GM12878 (cell line): Measurements from ENCODE around the gene IFI6. TPM values are rescaled to one million over a fixed set of nuclear protein-coding genes. Genes with fewer than 3 reads are reported as not detected.

Experiments
- ATAC-seq: fragments of 200-7000 bp; cut with Tn5 transposase; 3 replicates; pipeline ENCODE4 v1.9.1; 2020; ENCODE audit warnings: mild to moderate bottlenecking, moderate library complexity
- BruUV-seq: library from RNA; stranded (reverse); fragments of 400-500 nt; replicated peaks from 2 replicates; lab custom pipeline; 2021; lab: Mats Ljungman, UMichigan
- CTCF ChIA-PET: fragments of 300-600 bp; sonication (Branson Sonifier 250); formaldehyde crosslinking; extraction: SDS; loops from one replicate; lab custom pipeline; 2021; ENCODE audit warnings: inconsistent platforms; lab: Yijun Ruan, JAX
- POLR2A ChIA-PET: fragments of 350-600 bp; formaldehyde crosslinking; extraction: SDS; loops from one replicate; lab custom pipeline; 2021; ENCODE audit warnings: inconsistent platforms; lab: Charles Lee
- RAD21 ChIA-PET: fragments of 300-600 bp; sonication (Branson Sonifier 250); formaldehyde crosslinking; loops from one replicate; lab custom pipeline; 2023; ENCODE audit warnings: antibody characterized with exemption; ENCODE audit not compliant: unreplicated experiment; lab: Charles Lee
- SMC1A ChIA-PET: fragments of 300-600 bp; sonication (Branson Sonifier 250); formaldehyde crosslinking; loops from one replicate; lab custom pipeline; 2023; ENCODE audit not compliant: unreplicated experiment, uncharacterized antibody; lab: Charles Lee
- DNase-seq: peaks from one replicate; pipeline ENCODE4 v3.0.0-alpha.2; 2011; ENCODE audit warnings: low read depth, low spot score
- FAIRE-seq: peaks from 3 replicates; lab custom pipeline; 2011; peaks lifted over from hg19 to GRCh38; lab: Jason Lieb, UNC
- H2AFZ ChIP-seq: 2 replicates; pipeline ENCODE4 v1.6.0; 2011; ENCODE audit warnings: low read depth, low read length, control low read depth; ENCODE audit not compliant: control insufficient read depth
- H3K27ac ChIP-seq: 2 replicates; pipeline ENCODE4 v1.5.1; 2011; ENCODE audit warnings: control low read depth; ENCODE audit not compliant: control insufficient read depth, insufficient read depth
- H3K27me3 ChIP-seq, 2 experiments: replicated peaks in 1 of 2; 2 replicates each; pipeline versions ENCODE4 v1.6.0 to v1.6.1; 2011; ENCODE audit warnings: low read length in 1 of 2; ENCODE audit not compliant: control insufficient read depth in 2 of 2, insufficient read depth in 2 of 2
- H3K36me3 ChIP-seq, 2 experiments: 2 replicates each; pipeline ENCODE4 v1.5.1; 2011; ENCODE audit warnings: low read length in 1 of 2; ENCODE audit not compliant: control insufficient read depth in 2 of 2, insufficient read depth in 2 of 2
- H3K4me1 ChIP-seq: 2 replicates; pipeline ENCODE4 v1.6.1; 2011; ENCODE audit warnings: mild to moderate bottlenecking, low read length, moderate library complexity, mixed read lengths; ENCODE audit not compliant: control insufficient read depth, insufficient read depth
- H3K4me2 ChIP-seq: 2 replicates; pipeline ENCODE4 v1.6.0; 2011; ENCODE audit warnings: control low read depth; ENCODE audit not compliant: control insufficient read depth, insufficient read depth
- H3K4me3 ChIP-seq: fragments of 200-600 bp; sonication (generic); 2 replicates; pipeline ENCODE4 v1.5.1; 2016
- H3K79me2 ChIP-seq: 2 replicates; pipeline ENCODE4 v1.6.0; 2011; ENCODE audit warnings: low read length; ENCODE audit not compliant: control insufficient read depth, insufficient read depth
- H3K9ac ChIP-seq: 2 replicates; pipeline ENCODE4 v1.8.0; 2011; ENCODE audit warnings: low read length, control low read depth, mixed read lengths; ENCODE audit not compliant: control insufficient read depth, insufficient read depth
- H3K9me3 ChIP-seq: replicated peaks from 3 replicates; pipeline ENCODE4 v1.5.1; 2011; ENCODE audit warnings: mild to moderate bottlenecking, low read length; ENCODE audit not compliant: control insufficient read depth, insufficient read depth
- H4K20me1 ChIP-seq: 2 replicates; pipeline ENCODE4 v1.6.0; 2011; ENCODE audit not compliant: control insufficient read depth, insufficient read depth
- EED ChIP-seq: sonication (generic); IDR thresholded peaks from 2 replicates; pipeline ENCODE4 v1.6.1; 2016; ENCODE audit warnings: antibody characterized with exemption, low read depth
- ETV6 ChIP-seq, 2 experiments: fragments of 450-650 bp in 1 of 2; IDR thresholded peaks in 1 of 2; conservative IDR thresholded peaks in 1 of 2; 2 replicates each; pipeline ENCODE4 v1.6.1; 2014; ENCODE audit warnings: antibody characterized with exemption in 1 of 2, borderline replicate concordance in 1 of 2, low read depth in 1 of 2, mild to moderate bottlenecking in 1 of 2, moderate library complexity in 1 of 2
- KLF5 ChIP-seq: fragments of 450-650 bp; IDR thresholded peaks from 2 replicates; pipeline ENCODE4 v1.6.1; 2014; ENCODE audit warnings: mild to moderate bottlenecking; ENCODE audit not compliant: partially characterized antibody
- MXI1 ChIP-seq: fragments of 150-350 bp; IDR thresholded peaks from 2 replicates; pipeline ENCODE4 v1.6.1; 2011; ENCODE audit warnings: low read depth, mild to moderate bottlenecking, inconsistent platforms, low read length, improper control_type of control experiment
- NRF1 ChIP-seq: conservative IDR thresholded peaks from 2 replicates; pipeline ENCODE4 v1.6.1; 2011; ENCODE audit warnings: mild to moderate bottlenecking, low read depth, low read length, improper control_type of control experiment
- PML ChIP-seq: IDR thresholded peaks from 2 replicates; pipeline ENCODE4 v1.6.1; 2012; ENCODE audit warnings: low read length, inconsistent platforms
- RBBP5 ChIP-seq: fragments of 200-600 bp; sonication (generic); conservative IDR thresholded peaks from 2 replicates; pipeline ENCODE4 v1.6.1; 2016
- SP1 ChIP-seq: IDR thresholded peaks from one replicate; pipeline ENCODE4 v1.6.1; 2011; ENCODE audit warnings: low read depth, low read length
- SUPT20H ChIP-seq: IDR thresholded peaks from 2 replicates; pipeline ENCODE4 v1.6.1; 2011; ENCODE audit warnings: low read depth, mild to moderate bottlenecking, low read length, moderate library complexity, borderline replicate concordance; ENCODE audit not compliant: control insufficient read depth
- TAF1 ChIP-seq: IDR thresholded peaks from 2 replicates; pipeline ENCODE4 v1.6.1; 2011; ENCODE audit warnings: mild to moderate bottlenecking, low read depth, low read length, borderline replicate concordance
- ZNF384 ChIP-seq: IDR thresholded peaks from 2 replicates; pipeline ENCODE4 v1.6.1; 2012; ENCODE audit warnings: low read depth, mild to moderate bottlenecking, low read length, improper control_type of control experiment, borderline replicate concordance
- ZSCAN29 ChIP-seq: fragments of 450-650 bp; IDR thresholded peaks from 2 replicates; pipeline ENCODE4 v1.6.1; 2017; ENCODE audit warnings: mild to moderate bottlenecking, moderate library complexity
- WGBS: methylation state at CpG from one replicate; pipeline ENCODE4 v1.1.6; 2016; ENCODE audit warnings: low lambda C conversion rate; ENCODE audit not compliant: insufficient replicate concordance, insufficient coverage; ENCODE audit errors: missing lambda C conversion rate; 5-methylcytosine and 5-hydroxymethylcytosine counted together
- in situ Hi-C: fragments of 300-500 bp; cut with MboI; formaldehyde crosslinking; loops from 9 replicates; pipeline ENCODE4 v1.14.3; 2018; ENCODE audit warnings: mixed read lengths
- intact Hi-C: fragments of 100-400 bp; cut with micrococcal nuclease; formaldehyde crosslinking; loops from one replicate; pipeline ENCODE4 v1.14.2; 2022; ENCODE audit not compliant: unreplicated experiment
- polyA plus RNA-seq, 11 experiments: library from polyadenylated mRNA; depleted of rRNA in 4 of 11; unstranded in 6 of 11; stranded (reverse) in 5 of 11; fragments of >200 nt; fragmentation: Nextera tagmentation in 4 of 11; fragmentation: Illumina TruSeq in 1 of 11; extraction: Ambion mirVana in 4 of 11; extraction: Trizol in 1 of 11; gene quantifications; 1 replicate in 1 of 11; 2 replicates in 10 of 11; pipeline versions ENCODE4 v1.2.1 to v1.2.3, GENCODE V29; 2011 to 2016; ENCODE audit warnings: inconsistent platforms in 2 of 11, missing spikeins in 2 of 11, low read depth in 1 of 11
- total RNA-seq, 4 experiments: library from RNA; depleted of rRNA in 3 of 4; stranded (reverse); fragments of >200 nt in 3 of 4; fragmentation: Illumina TruSeq in 1 of 4; extraction: Trizol in 1 of 4; gene quantifications; 2 replicates each; pipeline versions ENCODE4 v1.2.1 to v1.2.3, GENCODE V29; 2013 to 2021
- TF ChIP-seq, protein P1 (sequence below): fragments of 450-650 bp; IDR thresholded peaks from 2 replicates; pipeline ENCODE4 v1.6.1; 2016; ENCODE audit warnings: mild to moderate bottlenecking
- TF ChIP-seq, protein P2 (sequence below): fragments of 450-650 bp; IDR thresholded peaks from 2 replicates; pipeline ENCODE4 v1.6.1; 2017; ENCODE audit warnings: mild to moderate bottlenecking, low read depth, inconsistent platforms; ENCODE audit not compliant: poor library complexity, severe bottlenecking
- TF ChIP-seq, protein P3 (sequence below): fragments of 450-650 bp; IDR thresholded peaks from 2 replicates; pipeline ENCODE4 v1.6.1; 2017; ENCODE audit warnings: borderline replicate concordance
- TF ChIP-seq, protein P4 (sequence below), 3 experiments: IDR thresholded peaks in 2 of 3; conservative IDR thresholded peaks in 1 of 3; 2 replicates each; pipeline ENCODE4 v1.5.1; 2011; ENCODE audit warnings: low read depth in 3 of 3, low read length in 3 of 3, mild to moderate bottlenecking in 3 of 3, control low read depth in 2 of 3, moderate library complexity in 2 of 3, inconsistent platforms in 1 of 3, mixed read lengths in 1 of 3; ENCODE audit not compliant: control insufficient read depth in 2 of 3, insufficient read depth in 1 of 3; ENCODE audit errors: extremely low read depth in 1 of 3

The IFI6 gene
- total and polyA plus RNA-seq, 10 of the 15 experiments (the other 5 are each of a cell fraction or from before 2014, with no cell fraction given), result 5.6 to 123 (median 69.0) TPM

DNA sequence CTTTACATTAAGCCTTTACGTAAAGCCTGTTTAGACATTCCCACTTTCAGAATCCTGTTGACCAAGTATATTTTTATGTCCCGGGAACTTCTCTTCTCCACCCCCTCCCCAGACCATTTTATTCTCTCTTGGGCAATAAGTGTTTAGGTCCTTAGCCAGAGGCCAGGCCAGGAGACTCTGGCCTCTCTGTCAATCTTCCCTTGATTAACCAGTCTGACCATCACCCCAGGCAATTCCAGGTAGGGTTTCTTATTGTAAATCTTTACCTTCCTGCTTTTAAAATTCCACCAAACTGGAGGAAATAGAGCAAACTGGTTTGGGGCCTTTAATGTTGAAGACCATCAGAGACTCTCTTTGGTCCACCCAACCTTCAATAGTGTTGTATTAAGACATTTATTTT is 12.2 kb upstream of the IFI6 start:
- FAIRE-seq (no peak), DNase-seq (no peak), ATAC-seq (no peak)
- Histone ChIP-seq H3K9me3 (peaks cover 6% of the 10 kb centered on the region; the same call in 2 of the 3 replicates), H4K20me1 (no peaks in the 10 kb centered on the region), H3K36me3 (no peaks in the 10 kb centered on the region), H2AFZ (no peak overlapping the region), H3K4me2 (no peak overlapping the region), H3K27me3 (no peaks in the 10 kb centered on the region), H3K79me2 (no peaks in the 10 kb centered on the region), H3K4me1 (peaks cover 2% of the 10 kb centered on the region; the same call in 1 of the 2 replicates), H3K9ac (no peak overlapping the region), H3K4me3 (no peak overlapping the region), H3K27ac (no peak overlapping the region)
- in situ Hi-C loops (no loop called here), intact Hi-C loops (no loop called here)
- ChIA-PET CTCF (no interaction called here), SMC1A (interaction anchor here (1.5 kb wide), 1 partner anchor 75 kb away, joined by 4 read pairs; no protein-coding TSS in a partner anchor), POLR2A (interaction anchor here (0.7 kb wide), 2 partner anchors 529 to 1626 kb away, joined by 4 to 5 read pairs; partner anchors contain the start of gene SLC9A1), RAD21 (no interaction called here)
- BruUV-seq, result no TSS peak
- WGBS, result 65% methylated on average over 2 of the region's 2 CpGs
- TF ChIP-seq, protein P1, sequence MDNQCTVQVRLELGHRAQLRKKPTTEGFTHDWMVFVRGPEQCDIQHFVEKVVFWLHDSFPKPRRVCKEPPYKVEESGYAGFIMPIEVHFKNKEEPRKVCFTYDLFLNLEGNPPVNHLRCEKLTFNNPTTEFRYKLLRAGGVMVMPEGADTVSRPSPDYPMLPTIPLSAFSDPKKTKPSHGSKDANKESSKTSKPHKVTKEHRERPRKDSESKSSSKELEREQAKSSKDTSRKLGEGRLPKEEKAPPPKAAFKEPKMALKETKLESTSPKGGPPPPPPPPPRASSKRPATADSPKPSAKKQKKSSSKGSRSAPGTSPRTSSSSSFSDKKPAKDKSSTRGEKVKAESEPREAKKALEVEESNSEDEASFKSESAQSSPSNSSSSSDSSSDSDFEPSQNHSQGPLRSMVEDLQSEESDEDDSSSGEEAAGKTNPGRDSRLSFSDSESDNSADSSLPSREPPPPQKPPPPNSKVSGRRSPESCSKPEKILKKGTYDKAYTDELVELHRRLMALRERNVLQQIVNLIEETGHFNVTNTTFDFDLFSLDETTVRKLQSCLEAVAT, result no peak
- TF ChIP-seq PML, result no peak
- TF ChIP-seq TAF1, result no peak
- no peak for TF ChIP-seq MXI1
- no peak for TF ChIP-seq SUPT20H
- TF ChIP-seq SP1, result no peak
- no peak for TF ChIP-seq ZSCAN29
- no peak for TF ChIP-seq ETV6 (conservative IDR thresholded peaks at IDR 0.05 in 1 of 2, IDR thresholded peaks at IDR 0.05 in 1 of 2; ENCODE audit: borderline replicate concordance in 1 of 2, low read depth in 1 of 2)
- TF ChIP-seq, protein P2, sequence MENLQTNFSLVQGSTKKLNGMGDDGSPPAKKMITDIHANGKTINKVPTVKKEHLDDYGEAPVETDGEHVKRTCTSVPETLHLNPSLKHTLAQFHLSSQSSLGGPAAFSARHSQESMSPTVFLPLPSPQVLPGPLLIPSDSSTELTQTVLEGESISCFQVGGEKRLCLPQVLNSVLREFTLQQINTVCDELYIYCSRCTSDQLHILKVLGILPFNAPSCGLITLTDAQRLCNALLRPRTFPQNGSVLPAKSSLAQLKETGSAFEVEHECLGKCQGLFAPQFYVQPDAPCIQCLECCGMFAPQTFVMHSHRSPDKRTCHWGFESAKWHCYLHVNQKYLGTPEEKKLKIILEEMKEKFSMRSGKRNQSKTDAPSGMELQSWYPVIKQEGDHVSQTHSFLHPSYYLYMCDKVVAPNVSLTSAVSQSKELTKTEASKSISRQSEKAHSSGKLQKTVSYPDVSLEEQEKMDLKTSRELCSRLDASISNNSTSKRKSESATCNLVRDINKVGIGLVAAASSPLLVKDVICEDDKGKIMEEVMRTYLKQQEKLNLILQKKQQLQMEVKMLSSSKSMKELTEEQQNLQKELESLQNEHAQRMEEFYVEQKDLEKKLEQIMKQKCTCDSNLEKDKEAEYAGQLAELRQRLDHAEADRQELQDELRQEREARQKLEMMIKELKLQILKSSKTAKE, result no peak
- no peak for TF ChIP-seq RBBP5
- no peak for TF ChIP-seq KLF5
- no peak for TF ChIP-seq EED
- TF ChIP-seq, protein P3, sequence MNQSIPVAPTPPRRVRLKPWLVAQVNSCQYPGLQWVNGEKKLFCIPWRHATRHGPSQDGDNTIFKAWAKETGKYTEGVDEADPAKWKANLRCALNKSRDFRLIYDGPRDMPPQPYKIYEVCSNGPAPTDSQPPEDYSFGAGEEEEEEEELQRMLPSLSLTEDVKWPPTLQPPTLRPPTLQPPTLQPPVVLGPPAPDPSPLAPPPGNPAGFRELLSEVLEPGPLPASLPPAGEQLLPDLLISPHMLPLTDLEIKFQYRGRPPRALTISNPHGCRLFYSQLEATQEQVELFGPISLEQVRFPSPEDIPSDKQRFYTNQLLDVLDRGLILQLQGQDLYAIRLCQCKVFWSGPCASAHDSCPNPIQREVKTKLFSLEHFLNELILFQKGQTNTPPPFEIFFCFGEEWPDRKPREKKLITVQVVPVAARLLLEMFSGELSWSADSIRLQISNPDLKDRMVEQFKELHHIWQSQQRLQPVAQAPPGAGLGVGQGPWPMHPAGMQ, result no peak
- TF ChIP-seq, protein P4, sequence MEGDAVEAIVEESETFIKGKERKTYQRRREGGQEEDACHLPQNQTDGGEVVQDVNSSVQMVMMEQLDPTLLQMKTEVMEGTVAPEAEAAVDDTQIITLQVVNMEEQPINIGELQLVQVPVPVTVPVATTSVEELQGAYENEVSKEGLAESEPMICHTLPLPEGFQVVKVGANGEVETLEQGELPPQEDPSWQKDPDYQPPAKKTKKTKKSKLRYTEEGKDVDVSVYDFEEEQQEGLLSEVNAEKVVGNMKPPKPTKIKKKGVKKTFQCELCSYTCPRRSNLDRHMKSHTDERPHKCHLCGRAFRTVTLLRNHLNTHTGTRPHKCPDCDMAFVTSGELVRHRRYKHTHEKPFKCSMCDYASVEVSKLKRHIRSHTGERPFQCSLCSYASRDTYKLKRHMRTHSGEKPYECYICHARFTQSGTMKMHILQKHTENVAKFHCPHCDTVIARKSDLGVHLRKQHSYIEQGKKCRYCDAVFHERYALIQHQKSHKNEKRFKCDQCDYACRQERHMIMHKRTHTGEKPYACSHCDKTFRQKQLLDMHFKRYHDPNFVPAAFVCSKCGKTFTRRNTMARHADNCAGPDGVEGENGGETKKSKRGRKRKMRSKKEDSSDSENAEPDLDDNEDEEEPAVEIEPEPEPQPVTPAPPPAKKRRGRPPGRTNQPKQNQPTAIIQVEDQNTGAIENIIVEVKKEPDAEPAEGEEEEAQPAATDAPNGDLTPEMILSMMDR (IDR thresholded peaks at IDR 0.05 in 2 of 3, conservative IDR thresholded peaks at IDR 0.05 in 1 of 3; ENCODE audit: control insufficient read depth in 2 of 3, extremely low read depth in 1 of 3, insufficient read depth in 1 of 3, low read depth in 3 of 3, low read length in 3 of 3), result no peak
- no peak for TF ChIP-seq NRF1
- TF ChIP-seq ZNF384, result no peak
